Measurements from ENCODE around the gene LRRC61.

LRRC61 gene

GRCh38 chr7:150332852-150333635 is 9.9 kb downstream of the LRRC61 start:
- no peak for DNase-seq

- no peak for DNase-seq
These were observed 10.5 kb downstream of the LRRC61 start for GRCh38 chr7:150333659-150334058.

GRCh38 chr7:150334108-150334507 is 11.0 kb downstream of the LRRC61 start:
- no peak for DNase-seq

GRCh38 chr7:150335108-150335773 is 12.1 kb downstream of the LRRC61 start:
- DNase-seq: no peak

GRCh38 chr7:150335774-150336112 is 12.6 kb downstream of the LRRC61 start:
- DNase-seq: no peak

- no peak for DNase-seq
These were observed 13.6 kb downstream of the LRRC61 start for GRCh38 chr7:150336746-150337145.

GRCh38 chr7:150337179-150337578 is 14.0 kb downstream of the LRRC61 start:
- no peak for DNase-seq

- no peak for DNase-seq
These were observed 14.5 kb downstream of the LRRC61 start for GRCh38 chr7:150337659-150338081.

- no peak for DNase-seq
These were observed 15.1 kb downstream of the LRRC61 start for GRCh38 chr7:150338166-150338829.

- no peak for DNase-seq
These were observed 16.3 kb downstream of the LRRC61 start for GRCh38 chr7:150339409-150339809.

- DNase-seq: no peak
These were observed 17.0 kb downstream of the LRRC61 start for GRCh38 chr7:150340024-150340749.

GRCh38 chr7:150340875-150341262 is 17.7 kb downstream of the LRRC61 start:
- DNase-seq: no peak

GRCh38 chr7:150341263-150342120 is 18.3 kb downstream of the LRRC61 start, which contains the start of gene RARRES2:
RARRES2 (minus strand) TSS chr7:150341629; CDS start chr7:150340609, 1,020 bp downstream.
- DNase-seq: no peak

GRCh38 chr7:150342121-150342408 is 18.9 kb downstream of the LRRC61 start:
- no peak for DNase-seq

- no peak for DNase-seq
These were observed 20.1 kb downstream of the LRRC61 start for GRCh38 chr7:150343225-150343624.

GRCh38 chr7:150344299-150344698 is 21.1 kb downstream of the LRRC61 start:
- no peak for DNase-seq

GRCh38 chr7:150345012-150345411 is 21.9 kb downstream of the LRRC61 start:
- no peak for DNase-seq

- no peak for DNase-seq
These were observed 23.8 kb downstream of the LRRC61 start for GRCh38 chr7:150346922-150347321.

- no peak for DNase-seq
These were observed 28.5 kb downstream of the LRRC61 start for GRCh38 chr7:150351587-150352194.

- DNase-seq: no peak
These were observed 32.5 kb downstream of the LRRC61 start for GRCh38 chr7:150355666-150356059.

GRCh38 chr7:150356265-150356897 is 33.2 kb downstream of the LRRC61 start:
- DNase-seq: peak; percentile 35

GRCh38 chr7:150357270-150357669 is 34.1 kb downstream of the LRRC61 start:
- DNase-seq: peak; percentile 92
